PC-3 (cell line): Measurements from ENCODE around the gene RNU2-63P.

ENCODE experiments used
- EZH2 ChIP-seq: fragments of 300-600 bp; sonication (generic); IDR thresholded peaks from one replicate; pipeline ENCODE4 v1.6.1; 2017; ENCODE audit warnings: antibody characterized with exemption, mild to moderate bottlenecking, low read length; ENCODE audit not compliant: unreplicated experiment
- EZH2phosphoT487 ChIP-seq: fragments of 300-600 bp; sonication (generic); IDR thresholded peaks from 2 replicates; pipeline ENCODE4 v1.6.1; 2018; ENCODE audit warnings: mild to moderate bottlenecking, antibody characterized with exemption, low read length, borderline replicate concordance
- TF ChIP-seq, protein P1 (sequence below): fragments of 300-600 bp; sonication (generic); conservative IDR thresholded peaks from 2 replicates; pipeline ENCODE4 v1.5.1; 2017; ENCODE audit warnings: antibody characterized with exemption, low read depth, mild to moderate bottlenecking, low read length

DNA sequence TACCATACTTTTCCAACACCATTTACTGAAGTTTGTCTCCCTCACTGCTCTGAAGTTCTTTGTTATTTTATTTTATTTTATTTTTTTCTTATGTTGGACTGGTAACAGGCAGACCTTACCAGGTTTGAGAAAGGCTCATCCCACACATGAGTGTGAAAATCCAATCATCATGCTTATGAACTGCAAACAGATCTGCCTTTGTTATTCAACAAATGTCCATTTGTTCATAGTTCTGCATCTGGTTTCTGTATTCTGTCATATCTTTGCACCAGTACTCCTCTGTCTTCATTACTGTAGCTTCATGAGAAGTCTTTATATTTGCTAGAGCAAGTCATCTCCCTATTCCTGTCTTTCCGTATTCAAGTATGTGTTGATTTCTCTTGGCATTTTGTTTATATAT, 5.3 kb downstream of the RNU2-63P start:
- no peak for TF ChIP-seq EZH2
- TF ChIP-seq, protein P1, sequence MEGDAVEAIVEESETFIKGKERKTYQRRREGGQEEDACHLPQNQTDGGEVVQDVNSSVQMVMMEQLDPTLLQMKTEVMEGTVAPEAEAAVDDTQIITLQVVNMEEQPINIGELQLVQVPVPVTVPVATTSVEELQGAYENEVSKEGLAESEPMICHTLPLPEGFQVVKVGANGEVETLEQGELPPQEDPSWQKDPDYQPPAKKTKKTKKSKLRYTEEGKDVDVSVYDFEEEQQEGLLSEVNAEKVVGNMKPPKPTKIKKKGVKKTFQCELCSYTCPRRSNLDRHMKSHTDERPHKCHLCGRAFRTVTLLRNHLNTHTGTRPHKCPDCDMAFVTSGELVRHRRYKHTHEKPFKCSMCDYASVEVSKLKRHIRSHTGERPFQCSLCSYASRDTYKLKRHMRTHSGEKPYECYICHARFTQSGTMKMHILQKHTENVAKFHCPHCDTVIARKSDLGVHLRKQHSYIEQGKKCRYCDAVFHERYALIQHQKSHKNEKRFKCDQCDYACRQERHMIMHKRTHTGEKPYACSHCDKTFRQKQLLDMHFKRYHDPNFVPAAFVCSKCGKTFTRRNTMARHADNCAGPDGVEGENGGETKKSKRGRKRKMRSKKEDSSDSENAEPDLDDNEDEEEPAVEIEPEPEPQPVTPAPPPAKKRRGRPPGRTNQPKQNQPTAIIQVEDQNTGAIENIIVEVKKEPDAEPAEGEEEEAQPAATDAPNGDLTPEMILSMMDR: no peak
- TF ChIP-seq EZH2phosphoT487: no peak
